ENCODE results near the gene LAX1.
"Not testable (repeated sequence)": the region's sequence is repeated elsewhere in the genome, so short reads cannot be mapped to it uniquely, and the experiment has no call there.

LAX1 gene

GRCh38 chr1:203769505-203770343 lies 4.7 kb downstream of the LAX1 start:
- peak; percentile 47 to 74 for DNase-seq

- DNase-seq: no peak
Measured at GRCh38 chr1:203771901-203772301, 6.9 kb downstream of the LAX1 start.

GRCh38 chr1:203772836-203773235 lies 7.9 kb downstream of the LAX1 start:
- DNase-seq: no peak

GRCh38 chr1:203776636-203777035 lies 11.7 kb downstream of the LAX1 start:
- DNase-seq: no peak

- no peak for DNase-seq
Measured at GRCh38 chr1:203777596-203777995, 12.6 kb downstream of the LAX1 start.

GRCh38 chr1:203778146-203778545 lies 13.2 kb downstream of the LAX1 start:
- DNase-seq: no peak

GRCh38 chr1:203778789-203779188 lies 13.8 kb downstream of the LAX1 start:
- no peak for DNase-seq

GRCh38 chr1:203781962-203782361 lies 17.0 kb downstream of the LAX1 start:
- no peak for DNase-seq

- no peak for DNase-seq
Measured at GRCh38 chr1:203789966-203790365, 25.0 kb downstream of the LAX1 start.

- no peak for DNase-seq
Measured at GRCh38 chr1:203791498-203791897, 26.5 kb downstream of the LAX1 start.

- no peak for DNase-seq
Measured at GRCh38 chr1:203792486-203792885, 27.5 kb downstream of the LAX1 start.

GRCh38 chr1:203793561-203793960 lies 28.6 kb downstream of the LAX1 start:
- DNase-seq: not testable (repeated sequence)

GRCh38 chr1:203794764-203795440 lies 29.9 kb downstream of the LAX1 start:
- DNase-seq: no peak

- peak; percentile 99 for DNase-seq
Measured at GRCh38 chr1:203795441-203796235, 30.7 kb downstream of the LAX1 start, which contains the start of the genes ZBED6 and ZC3H11A. ZBED6 (plus strand) TSS chr1:203795623; CDS start chr1:203797523, 1,900 bp downstream. ZC3H11A (plus strand) TSS chr1:203795623; CDS start chr1:203817071, 21,448 bp downstream.

- peak; percentile 21 to 53 for DNase-seq
Measured at GRCh38 chr1:203796236-203796605, 31.2 kb downstream of the LAX1 start.

GRCh38 chr1:203797216-203797615 lies 32.2 kb downstream of the LAX1 start:
- no peak for DNase-seq

- peak in 1 of 2 experiments; percentile 11 for DNase-seq
Measured at GRCh38 chr1:203797948-203798655, 33.1 kb downstream of the LAX1 start.

GRCh38 chr1:203799157-203799556 lies 34.2 kb downstream of the LAX1 start:
- DNase-seq: no peak

GRCh38 chr1:203799971-203800370 lies 35.0 kb downstream of the LAX1 start:
- no peak for DNase-seq

- DNase-seq: no peak
Measured at GRCh38 chr1:203805689-203806088, 40.7 kb downstream of the LAX1 start.

- no peak for DNase-seq
Measured at GRCh38 chr1:203807196-203807595, 42.2 kb downstream of the LAX1 start.

- DNase-seq: no peak
Measured at GRCh38 chr1:203813581-203814341, 48.8 kb downstream of the LAX1 start.

All from NCI-H2081 (cell line).